Fibroblast of lung (primary cell): ENCODE data around the gene DPYD.

Experiments used
- EZH2 ChIP-seq: IDR thresholded peaks from 2 replicates; pipeline ENCODE4 v1.5.1; 2012; ENCODE audit warnings: low read length, control low read depth, mild to moderate bottlenecking; ENCODE audit errors: missing control alignments
- TF ChIP-seq, protein P1 (sequence below), 2 donors: IDR thresholded peaks in 1 of 2; conservative IDR thresholded peaks in 1 of 2; 1 replicate in 1 of 2; 2 replicates in 1 of 2; pipeline ENCODE4 v1.5.1; 2011 to 2012; ENCODE audit warnings: low read length in 2 of 2, control low read depth in 1 of 2, inconsistent platforms in 1 of 2, low read depth in 1 of 2, mild to moderate bottlenecking in 1 of 2

DNA sequence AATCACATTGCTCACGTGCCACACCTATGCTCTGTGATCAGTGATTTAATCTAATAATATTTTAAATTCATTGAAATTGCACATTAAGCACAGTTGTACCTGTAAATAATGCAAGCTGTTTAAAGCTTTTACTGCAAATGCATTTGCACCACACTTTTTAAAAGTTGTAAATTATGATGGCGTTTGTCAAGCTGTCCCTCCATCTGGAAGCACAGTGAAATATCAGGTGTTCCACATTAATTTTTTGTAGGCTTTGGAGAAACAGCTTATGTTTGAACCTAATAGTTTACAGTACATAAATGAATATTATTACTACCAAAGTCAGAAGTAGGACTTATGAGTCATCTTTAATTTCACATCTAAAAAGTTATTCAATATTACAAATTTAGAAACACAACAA is 3.0 kb upstream of the DPYD start:
- TF ChIP-seq, protein P1, sequence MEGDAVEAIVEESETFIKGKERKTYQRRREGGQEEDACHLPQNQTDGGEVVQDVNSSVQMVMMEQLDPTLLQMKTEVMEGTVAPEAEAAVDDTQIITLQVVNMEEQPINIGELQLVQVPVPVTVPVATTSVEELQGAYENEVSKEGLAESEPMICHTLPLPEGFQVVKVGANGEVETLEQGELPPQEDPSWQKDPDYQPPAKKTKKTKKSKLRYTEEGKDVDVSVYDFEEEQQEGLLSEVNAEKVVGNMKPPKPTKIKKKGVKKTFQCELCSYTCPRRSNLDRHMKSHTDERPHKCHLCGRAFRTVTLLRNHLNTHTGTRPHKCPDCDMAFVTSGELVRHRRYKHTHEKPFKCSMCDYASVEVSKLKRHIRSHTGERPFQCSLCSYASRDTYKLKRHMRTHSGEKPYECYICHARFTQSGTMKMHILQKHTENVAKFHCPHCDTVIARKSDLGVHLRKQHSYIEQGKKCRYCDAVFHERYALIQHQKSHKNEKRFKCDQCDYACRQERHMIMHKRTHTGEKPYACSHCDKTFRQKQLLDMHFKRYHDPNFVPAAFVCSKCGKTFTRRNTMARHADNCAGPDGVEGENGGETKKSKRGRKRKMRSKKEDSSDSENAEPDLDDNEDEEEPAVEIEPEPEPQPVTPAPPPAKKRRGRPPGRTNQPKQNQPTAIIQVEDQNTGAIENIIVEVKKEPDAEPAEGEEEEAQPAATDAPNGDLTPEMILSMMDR (conservative IDR thresholded peaks at IDR 0.05 in 1 of 2, IDR thresholded peaks at IDR 0.05 in 1 of 2; ENCODE audit: low read depth in 1 of 2, low read length in 2 of 2) = no peak
- no peak for TF ChIP-seq EZH2
